IPS DF 19.7 (cell line): ENCODE measurements around the gene PLD5.
"Not testable (repeated sequence)": the region's sequence is repeated elsewhere in the genome, so short reads cannot be mapped to it uniquely, and the experiment has no call there.

Source experiments
- DNase-seq: peaks from one replicate; pipeline ENCODE4 v3.0.0-alpha.2; 2013; ENCODE audit warnings: low read depth, low spot score

PLD5 gene

DNA sequence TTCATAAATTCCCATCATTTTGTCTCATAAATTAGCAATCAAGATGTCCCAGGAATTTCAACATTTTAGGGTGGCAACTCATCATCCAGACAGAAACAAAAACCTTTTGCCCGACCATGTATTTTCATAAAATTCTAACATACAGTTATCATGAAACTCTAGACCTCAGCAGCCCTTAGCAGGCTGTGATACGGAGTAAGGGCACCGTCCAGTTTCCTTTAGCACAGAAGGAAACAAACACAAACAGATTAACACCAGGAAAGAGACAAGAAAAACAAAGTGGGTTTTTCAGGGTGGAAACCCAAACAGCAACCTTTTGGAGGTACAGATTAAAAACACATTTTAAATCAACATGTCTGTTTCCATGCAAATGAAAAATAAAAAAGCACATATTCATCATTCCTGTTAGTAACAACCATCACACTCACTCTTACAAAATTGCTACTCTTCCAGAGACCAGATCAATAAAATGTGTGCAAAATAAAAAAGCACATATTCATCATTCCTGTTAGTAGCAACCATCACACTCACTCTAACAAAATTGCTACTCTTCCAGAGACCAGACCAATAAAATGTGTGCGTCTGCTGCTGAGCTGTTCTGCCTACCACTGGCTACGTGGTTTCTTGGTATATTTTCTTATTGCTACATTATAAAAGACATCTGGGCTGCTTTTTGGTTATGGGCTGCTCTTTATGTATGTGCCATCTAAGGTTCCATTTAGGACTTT lies 241.6 kb downstream of the PLD5 start:
- not testable (repeated sequence) for DNase-seq

DNA sequence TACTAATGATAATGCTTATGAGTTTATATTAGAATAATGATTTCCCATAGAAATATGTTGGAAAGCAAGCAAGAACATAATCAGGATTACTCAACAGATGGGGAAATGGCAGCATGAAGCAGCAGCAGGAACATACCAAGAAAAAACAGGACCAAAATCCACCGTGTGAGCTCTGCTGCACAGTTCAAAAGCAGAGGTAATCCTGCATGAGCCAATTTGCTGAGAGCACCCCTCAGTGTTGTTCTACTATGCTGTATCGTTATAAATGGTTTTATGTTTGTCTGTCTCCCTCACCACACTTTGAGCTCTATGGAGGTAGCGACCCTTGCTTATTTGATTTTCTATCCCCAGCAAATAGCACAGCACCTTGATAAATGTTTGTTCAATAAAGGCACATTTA lies 246.1 kb downstream of the PLD5 start:
- not testable (repeated sequence) for DNase-seq

DNA sequence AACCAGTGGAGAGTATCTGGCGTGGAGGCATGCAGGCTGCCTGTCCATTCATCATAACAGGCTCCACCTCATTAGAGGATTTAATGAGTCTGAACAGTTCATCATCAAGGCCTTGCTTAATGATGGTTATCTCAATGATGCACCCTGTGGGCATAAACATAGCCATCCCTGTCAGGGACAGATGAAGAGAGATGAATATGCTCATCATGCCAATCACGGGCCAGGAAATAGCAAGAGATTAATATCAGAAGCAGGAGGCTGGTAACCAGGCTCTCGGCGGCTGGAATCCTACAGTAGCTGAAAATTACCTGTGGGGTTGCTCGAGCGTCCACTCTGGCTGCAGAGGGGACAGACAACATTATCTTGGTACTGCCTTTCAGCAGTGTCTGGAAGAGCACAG lies 247.7 kb downstream of the PLD5 start:
- not testable (repeated sequence) for DNase-seq

DNA sequence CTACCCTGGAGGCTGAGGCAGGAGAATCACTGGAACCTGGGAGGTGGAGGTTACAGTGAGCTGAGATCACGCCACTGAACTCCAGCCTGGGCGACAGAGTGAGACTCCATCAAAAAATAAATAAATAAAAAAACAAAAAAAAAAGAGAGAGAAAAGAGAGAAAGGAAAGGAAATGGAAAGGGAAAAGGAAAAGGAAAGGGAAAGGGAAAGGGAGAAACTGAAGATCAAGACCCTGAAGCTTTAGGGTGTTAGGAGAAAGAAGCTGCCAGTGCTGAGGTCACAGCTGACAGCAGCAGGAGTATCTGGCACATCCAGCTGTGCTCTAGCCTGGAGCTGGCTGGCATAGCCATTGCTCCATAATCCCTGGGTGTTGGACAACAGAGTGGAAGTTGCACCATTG lies 257.5 kb downstream of the PLD5 start:
- not testable (repeated sequence) for DNase-seq

DNA sequence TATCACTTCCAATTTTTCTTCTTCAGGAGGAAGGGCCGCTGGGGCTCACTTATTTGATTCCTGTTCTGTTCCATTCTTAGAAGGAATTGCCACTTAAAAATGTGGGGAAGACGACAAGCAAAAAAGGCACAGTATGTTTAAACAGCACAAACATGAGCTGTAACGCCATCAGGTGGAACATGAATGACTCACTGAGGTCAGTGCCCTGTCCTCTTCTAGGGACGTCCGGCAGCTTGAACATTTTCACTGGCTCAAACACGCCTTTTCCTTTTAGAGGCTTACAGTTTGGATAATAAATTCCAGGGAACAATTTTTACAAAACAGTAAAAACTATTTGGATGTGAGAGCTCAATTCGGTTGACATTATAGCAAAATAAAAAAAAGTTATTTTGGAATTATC lies 260.1 kb downstream of the PLD5 start:
- not testable (repeated sequence) for DNase-seq

DNA sequence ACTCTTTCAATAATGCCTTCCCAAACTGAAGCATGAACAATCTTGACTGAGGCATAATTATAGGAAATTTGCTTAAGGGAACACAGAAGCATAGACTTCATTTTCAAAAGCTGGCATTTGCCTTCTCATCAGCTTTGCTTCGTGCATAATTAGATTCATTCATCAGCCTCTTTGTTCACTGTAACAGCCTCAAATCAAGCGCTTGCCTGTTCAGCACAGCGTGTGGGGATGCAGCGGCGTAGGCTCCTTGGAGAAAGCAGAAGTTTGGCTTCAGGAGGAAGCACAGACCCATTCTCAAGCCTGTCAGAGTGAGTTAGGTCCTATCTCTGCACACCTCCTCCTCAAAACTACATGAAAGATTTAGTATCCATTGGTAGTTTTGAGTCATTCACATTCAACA lies 279.2 kb downstream of the PLD5 start:
- no peak for DNase-seq

DNA sequence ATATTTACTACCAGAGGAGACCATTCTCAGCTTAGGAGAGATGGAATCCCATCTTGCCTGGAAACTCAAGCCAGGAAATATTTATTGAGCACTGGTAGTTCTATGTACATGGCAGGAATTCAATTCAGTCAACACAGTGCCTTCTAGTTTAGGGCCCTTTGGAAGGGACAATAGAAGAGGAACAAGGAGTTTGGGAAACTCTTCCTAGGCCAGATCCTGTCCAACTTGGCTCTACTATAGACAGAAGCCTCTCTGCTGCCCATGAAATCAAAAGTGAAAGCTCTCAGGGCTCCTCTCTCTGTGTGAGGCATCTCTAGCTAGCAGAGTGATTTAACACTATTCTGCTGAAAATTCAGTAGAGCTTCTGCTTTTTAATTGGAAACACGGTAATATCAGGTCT lies 281.0 kb downstream of the PLD5 start:
- no peak for DNase-seq

DNA sequence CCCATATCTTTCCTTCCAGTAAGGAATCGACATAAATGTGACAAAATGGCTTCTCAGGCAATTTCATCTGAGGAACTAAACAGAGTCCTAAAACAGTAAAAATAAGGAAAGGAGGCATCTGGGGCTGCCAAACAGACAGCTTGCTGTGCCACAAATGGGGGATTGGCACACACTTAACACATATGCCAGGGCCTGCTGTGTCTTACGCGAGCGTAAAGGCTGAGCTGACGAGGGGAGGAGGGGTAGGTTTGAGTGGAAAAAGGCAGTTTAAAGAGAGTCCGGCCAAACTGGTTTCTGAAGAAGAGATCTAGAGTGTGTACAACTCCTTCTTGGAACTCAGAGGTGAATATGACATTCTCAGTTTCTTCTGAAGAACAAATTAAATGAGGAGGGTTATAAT lies 281.5 kb downstream of the PLD5 start:
- DNase-seq: no peak

DNA sequence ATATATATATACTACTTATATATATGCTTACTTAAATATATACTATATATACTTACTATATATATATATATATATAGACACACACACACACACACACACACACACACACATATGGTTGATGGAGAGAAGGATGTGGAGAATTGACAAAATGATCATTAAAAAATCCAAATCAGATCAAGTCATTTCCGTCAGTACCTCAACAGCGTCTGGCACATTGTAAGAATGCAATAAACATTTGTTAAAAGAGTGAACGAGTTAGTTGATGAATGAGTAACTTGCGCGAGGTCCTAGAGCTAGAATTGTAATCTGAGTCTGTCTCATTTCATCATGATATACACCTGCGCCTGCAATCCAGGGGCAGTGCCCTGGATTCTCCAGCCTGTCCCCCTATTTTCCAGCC lies 282.6 kb downstream of the PLD5 start:
- DNase-seq: no peak

DNA sequence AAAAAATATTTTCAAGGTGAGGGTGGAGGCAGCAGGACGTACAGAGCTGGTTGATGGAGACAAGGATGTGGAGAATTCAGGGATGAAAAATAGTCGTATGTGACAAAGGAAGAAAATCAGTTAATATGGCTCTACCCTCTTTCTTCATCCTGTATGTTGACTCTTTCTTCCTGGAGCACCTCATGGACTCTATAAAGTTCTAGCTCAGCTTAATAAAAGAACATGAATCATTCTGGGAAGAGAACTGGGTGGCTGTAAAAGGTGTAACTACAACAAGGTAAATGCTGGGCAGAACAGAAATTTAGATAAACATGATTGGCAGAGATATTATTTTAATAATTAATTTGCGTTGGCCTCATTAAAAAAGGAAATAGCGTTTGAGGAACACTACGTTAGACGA lies 283.8 kb downstream of the PLD5 start:
- DNase-seq: no peak

DNA sequence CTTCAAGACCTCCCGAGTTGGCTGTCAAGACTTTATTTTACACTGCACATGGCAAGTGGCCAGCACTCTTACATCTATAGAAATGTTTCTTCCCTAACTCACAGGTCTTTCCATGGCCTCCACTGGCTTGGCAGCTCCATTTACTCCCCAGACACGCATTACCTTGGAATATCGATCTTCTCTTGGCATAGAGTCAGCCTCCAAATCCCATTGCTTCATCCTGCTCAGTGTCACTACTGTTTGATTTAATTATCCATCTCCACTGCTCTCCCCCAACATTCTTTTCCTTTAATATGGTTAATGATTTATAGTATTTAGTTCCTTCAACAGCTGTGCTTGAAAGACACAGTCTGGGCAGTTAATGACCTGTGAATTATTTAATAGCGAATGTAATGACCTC lies 284.4 kb downstream of the PLD5 start:
- DNase-seq: no peak

DNA sequence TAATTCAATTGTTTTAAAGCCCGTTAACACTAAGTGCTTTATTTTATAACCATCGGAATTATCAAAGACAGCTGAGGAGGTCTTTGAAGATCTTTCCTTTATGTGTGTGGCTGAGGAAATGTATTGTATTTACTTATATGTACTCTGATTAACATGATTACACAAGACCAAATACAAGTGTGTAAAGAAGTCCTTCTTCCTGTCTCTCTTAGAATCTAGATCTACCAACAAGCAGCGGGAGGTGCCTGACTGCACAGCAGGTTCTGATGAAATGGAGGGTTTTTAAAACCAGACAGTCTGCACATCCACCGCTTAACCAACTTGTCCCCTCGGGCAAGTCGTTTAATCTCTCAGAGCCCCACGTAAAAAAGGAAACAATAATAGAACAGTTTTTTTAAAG lies 285.1 kb downstream of the PLD5 start:
- no peak for DNase-seq

DNA sequence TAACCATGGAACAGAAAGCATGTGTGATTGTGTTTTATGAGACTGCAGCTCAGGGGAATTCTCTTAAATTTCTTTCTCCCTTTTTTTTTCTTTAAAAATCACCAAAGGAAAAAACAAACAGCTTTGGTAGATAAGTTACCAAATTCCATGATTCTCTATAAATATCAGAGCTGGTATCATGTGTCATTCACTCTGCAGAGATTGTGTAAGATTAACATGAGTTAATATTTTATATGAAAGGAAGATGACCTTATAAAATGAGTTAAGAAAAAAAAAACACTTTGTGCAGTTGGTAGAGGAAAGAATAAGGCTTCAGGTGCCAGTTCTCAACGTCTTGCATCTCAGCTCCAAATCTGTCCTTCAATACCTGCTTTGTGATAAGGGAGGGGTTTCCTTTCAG lies 287.4 kb downstream of the PLD5 start:
- no peak for DNase-seq

DNA sequence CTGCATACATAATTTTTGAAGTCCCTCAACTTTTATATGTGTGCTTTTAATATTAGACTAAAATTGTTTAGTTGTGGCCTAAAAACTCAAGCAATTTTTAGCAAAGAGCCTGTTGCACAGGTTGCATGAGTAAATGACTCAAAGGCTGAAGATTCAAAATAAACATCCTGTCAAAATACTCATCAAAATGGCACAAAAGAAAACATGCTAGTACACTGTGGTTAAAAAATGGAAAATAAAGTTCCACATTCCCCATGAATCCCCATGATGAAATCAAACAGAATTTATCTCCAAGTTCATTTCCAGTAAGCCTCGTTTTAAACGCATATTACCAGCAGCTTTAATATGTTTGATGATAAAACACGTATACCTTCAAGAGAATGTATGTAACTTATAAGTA lies 295.5 kb downstream of the PLD5 start:
- no peak for DNase-seq

DNA sequence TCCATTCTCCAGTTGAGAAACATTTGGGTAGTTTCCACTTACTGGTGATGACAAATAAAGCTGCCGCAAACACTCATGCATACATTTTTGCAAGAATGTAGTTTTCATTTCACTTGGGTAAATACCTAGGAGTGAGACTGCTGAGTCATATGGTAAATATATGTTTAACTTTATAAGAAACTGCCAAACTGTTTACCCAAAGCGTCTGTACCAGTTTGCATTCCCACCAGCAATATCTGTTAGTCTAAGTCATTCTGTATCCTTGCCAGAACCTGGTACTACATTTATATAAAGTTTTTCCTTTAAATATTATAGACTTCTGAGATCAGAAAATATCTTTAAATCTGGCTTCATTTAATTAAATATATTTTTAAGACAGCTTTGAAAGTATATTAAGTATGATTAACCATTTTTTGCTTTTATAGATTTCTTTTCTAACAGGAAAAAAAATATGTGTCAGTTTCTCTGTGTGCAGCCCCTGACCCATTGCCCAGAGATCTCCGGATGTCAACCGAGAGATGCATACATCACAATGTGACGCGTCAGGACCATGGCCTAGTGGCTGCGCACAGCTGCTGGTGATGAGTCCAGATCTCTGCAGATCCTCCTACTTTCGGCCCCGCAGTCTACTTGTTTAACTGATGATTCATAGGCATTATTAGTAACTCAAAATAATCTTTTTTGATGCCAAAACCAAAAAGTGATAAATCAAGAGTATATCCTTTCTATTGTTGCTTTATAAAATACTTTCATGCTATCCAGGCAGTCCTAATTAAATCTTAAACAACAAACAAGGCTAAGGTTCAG lies 298.5 kb downstream of the PLD5 start:
- DNase-seq: no peak

DNA sequence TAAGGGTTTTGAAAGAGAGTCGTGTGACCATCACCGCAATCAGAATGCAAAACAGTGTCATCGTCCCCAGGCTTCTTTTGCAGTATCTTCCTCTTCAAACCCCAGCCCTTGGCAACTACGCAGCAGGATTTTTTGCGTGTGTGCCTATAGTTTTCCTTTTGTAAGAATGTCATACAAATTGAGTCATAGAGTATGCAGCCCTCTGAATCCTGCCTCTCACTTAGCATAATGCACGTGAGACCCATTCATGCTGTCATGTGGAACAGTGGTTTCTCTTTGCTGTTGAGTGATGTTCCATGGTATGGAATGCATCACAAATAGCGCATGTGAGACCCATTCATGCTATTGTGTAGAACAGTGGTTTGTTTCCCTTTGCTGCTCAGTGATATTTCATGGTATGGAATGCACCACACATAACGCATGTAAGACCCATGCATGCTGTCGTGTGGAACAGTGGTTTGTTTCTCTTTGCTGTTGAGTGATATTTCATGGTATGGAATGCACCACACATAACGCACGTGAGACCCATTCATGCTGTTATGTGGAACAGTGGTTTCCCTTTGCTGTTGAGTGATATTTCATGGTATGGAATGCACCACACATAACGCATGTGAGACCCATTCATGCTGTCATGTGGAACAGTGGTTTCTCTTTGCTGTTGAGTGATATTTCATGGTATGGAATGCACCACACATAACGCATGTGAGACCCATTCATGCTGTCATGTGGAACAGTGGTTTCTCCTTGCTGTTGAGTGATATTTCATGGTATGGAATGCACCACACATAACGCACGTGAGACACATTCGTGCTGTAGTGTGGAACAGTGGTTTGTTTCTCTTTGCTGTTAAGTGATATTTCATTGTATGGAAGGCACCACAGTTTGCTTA lies 299.4 kb downstream of the PLD5 start:
- not testable (repeated sequence) for DNase-seq

DNA sequence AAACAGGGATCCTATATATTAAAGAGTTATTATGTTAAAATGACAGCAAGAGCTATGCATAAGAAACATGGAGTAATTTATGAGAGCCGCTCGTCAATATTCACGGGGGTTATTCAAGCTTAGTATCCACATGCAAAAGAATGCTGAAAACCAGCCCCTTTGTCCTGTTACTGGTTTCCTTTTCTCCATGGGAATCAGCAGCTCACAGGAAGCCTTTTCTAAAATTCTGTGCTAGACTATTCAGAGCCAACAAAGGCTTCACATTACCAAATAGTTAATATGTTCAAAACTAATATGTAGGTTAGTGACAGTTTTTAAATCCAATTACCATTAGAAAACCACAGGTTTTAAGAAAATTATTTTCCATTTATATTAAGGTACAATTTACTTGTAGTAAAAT lies 300.0 kb downstream of the PLD5 start:
- no peak for DNase-seq

DNA sequence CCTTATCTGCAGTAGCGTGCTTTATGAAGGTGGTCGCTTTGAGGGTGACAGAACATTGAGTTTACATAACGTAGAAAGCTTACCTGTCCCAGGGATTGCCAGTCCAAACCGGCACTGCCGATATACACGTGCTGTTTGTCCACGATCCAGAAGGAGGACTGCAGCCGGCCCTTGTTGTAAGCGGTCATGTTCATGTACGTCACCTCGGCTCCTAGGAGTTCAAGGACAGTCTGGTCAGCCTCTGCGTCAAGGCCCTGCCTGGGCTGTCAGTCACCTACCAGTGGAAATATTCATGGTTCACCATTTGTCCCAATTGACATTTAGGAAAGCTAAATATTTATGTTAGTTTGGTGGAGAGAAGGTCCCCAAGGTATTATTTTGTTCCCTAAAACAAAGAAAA lies 304.6 kb downstream of the PLD5 start:
- DNase-seq: no peak

DNA sequence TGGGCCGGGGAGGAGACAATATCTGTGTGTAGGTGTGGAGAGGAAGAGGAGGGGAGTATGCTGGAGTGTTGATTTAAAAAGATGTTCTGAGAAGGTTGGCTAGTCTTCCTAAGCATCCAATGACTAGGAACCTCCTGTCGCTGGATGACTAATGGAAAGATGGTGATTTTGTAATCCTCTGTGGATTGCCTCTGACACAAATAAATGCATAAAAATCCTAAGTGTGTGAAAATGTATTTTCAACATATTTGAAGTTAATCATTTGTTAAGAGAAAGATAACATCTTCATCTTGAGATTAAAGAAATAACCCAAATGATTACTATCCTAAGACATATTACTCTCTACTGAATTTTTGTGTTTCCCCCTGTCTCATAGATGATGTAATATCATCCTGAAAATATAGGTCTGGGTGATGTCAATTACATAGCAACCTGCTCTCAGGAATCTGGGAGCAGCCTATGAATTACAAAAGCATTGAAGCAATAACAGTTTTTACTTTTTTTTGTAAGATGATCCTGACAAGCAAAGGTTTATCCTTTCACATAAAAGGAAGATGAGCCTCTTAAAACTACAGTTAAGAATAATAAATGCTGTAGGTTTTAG lies 305.1 kb downstream of the PLD5 start:
- DNase-seq: no peak

DNA sequence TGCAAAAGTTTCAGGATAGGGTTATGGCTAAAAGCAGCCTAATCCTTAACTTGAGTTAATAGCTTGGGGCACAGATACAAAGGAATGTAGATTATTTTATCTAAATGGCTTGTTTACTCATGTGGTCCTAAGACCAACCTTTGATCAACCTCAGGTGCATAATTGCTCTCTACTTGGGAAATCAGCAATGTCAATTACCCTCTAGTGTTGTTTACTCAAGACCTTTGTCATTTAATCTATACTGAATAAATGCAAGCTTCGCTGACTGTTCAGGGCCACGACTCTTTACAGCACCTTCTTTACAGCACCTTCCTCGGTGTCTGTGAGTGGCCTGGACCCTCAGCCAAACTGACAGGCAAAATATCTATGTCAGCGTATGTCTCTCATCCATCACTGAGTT lies 308.1 kb downstream of the PLD5 start:
- no peak for DNase-seq

DNA sequence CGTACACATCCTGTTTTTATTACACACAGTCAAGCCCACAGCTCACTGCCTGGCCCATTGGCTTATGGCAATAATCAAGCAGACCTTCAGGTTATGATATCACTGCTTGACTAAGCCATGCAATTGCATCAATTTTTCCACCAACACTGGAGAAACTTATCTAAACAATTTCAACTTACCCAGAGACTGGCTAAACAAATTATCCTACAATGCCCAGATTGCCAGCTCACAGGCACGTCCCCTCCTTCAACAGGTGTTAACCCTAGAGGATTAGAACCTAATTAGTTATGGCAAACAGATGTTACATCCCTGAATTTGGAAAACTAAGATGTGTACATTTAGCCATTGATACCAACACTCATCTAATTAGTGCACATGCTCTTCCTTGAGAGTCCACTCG lies 310.0 kb downstream of the PLD5 start:
- not testable (repeated sequence) for DNase-seq

DNA sequence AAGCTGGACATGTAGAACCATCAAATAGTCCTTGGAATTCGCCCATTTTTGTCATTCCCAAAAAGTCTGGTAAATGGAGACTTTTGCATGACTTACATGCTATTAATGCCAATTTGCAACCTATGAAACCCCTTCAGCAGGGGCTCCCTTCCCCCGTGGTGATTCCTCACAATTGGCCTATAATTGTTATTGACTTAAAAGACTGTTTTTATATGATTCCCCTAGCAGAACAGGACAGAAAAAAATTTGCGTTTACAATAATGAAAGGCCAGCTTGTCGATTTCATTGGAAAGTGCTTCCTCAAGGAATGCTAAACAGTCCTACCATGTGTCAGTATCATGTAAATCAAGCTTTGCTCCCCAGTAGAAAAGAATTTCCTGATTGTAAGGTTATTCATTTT lies 311.5 kb downstream of the PLD5 start:
- DNase-seq: not testable (repeated sequence)
